DMS53 treated with DMSO at 0.1 percent for 48 hours (cell line): ENCODE data around the gene CHMP1A.
A peak's percentile ranks its signal among the peaks of the same experiment; 100 is the strongest.
"Not testable (repeated sequence)": the region's sequence is repeated elsewhere in the genome, so short reads cannot be mapped to it uniquely, and the experiment has no call there.

Experiments used
- DNase-seq: peaks from one replicate; lab custom pipeline; 2025; ENCODE audit not compliant: unreplicated experiment; lab: John Stamatoyannopoulos, UW

Gene CHMP1A

GRCh38 chr16:89693289-89693731 lies 35.8 kb upstream of the CHMP1A start:
- no peak for DNase-seq

- DNase-seq: no peak
Measured at GRCh38 chr16:89691986-89692569, 34.6 kb upstream of the CHMP1A start.

- DNase-seq: no peak
Measured at GRCh38 chr16:89691231-89691985, 33.9 kb upstream of the CHMP1A start.

GRCh38 chr16:89690392-89690901 lies 32.9 kb upstream of the CHMP1A start:
- DNase-seq: no peak

GRCh38 chr16:89689621-89690020 lies 32.1 kb upstream of the CHMP1A start:
- not testable (repeated sequence) for DNase-seq

GRCh38 chr16:89689142-89689541 lies 31.6 kb upstream of the CHMP1A start:
- DNase-seq: no peak

- no peak for DNase-seq
Measured at GRCh38 chr16:89688395-89688794, 30.9 kb upstream of the CHMP1A start.

- DNase-seq: peak; percentile 68
Measured at GRCh38 chr16:89687092-89687940, 29.8 kb upstream of the CHMP1A start.

- peak; percentile 77 for DNase-seq
Measured at GRCh38 chr16:89686520-89687091, 29.1 kb upstream of the CHMP1A start, which contains the start of gene CDK10. Gene CDK10, plus strand, starts transcription at chr16:89686689. Its CDS starts 22 bp downstream, at chr16:89686711.

- no peak for DNase-seq
Measured at GRCh38 chr16:89685916-89686315, 28.4 kb upstream of the CHMP1A start.

GRCh38 chr16:89678258-89678657 lies 20.8 kb upstream of the CHMP1A start:
- DNase-seq: no peak

GRCh38 chr16:89672177-89672941 lies 14.9 kb upstream of the CHMP1A start:
- DNase-seq: no peak

- not testable (repeated sequence) for DNase-seq
Measured at GRCh38 chr16:89671565-89671964, 14.1 kb upstream of the CHMP1A start.

- DNase-seq: no peak
Measured at GRCh38 chr16:89670496-89671431, 13.3 kb upstream of the CHMP1A start.

- no peak for DNase-seq
Measured at GRCh38 chr16:89669755-89670154, 12.2 kb upstream of the CHMP1A start.

GRCh38 chr16:89668790-89669158 lies 11.3 kb upstream of the CHMP1A start:
- DNase-seq: no peak

GRCh38 chr16:89667633-89668032 lies 10.1 kb upstream of the CHMP1A start:
- no peak for DNase-seq

- DNase-seq: peak; percentile 2
Measured at GRCh38 chr16:89667000-89667399, 9.5 kb upstream of the CHMP1A start.

GRCh38 chr16:89664238-89664637 lies 6.7 kb upstream of the CHMP1A start:
- DNase-seq: not testable (repeated sequence)
